Hepatocyte (in vitro differentiated cells): Measurements from ENCODE around the gene AKR1D1. TPM values are rescaled to one million over a fixed set of nuclear protein-coding genes. Genes with fewer than 3 reads are reported as not detected.
A peak's percentile ranks its signal among the peaks of the same experiment; 100 is the strongest.
"Not testable (repeated sequence)": the region's sequence is repeated elsewhere in the genome, so short reads cannot be mapped to it uniquely, and the experiment has no call there.

Experiments
- DNase-seq: peaks from one replicate; pipeline ENCODE4 v3.0.0-alpha.2; 2016; ENCODE audit warnings: low spot score
- H2AFZ ChIP-seq: fragments of 200-600 bp; sonication (generic); 2 replicates; pipeline ENCODE4 v1.6.0; 2016; ENCODE audit warnings: antibody characterized with exemption, mild to moderate bottlenecking
- H3K27ac ChIP-seq: fragments of 200-600 bp; sonication (generic); 2 replicates; pipeline ENCODE4 v1.5.1; 2016; ENCODE audit warnings: mild to moderate bottlenecking
- H3K27me3 ChIP-seq: fragments of 200-600 bp; sonication (generic); 2 replicates; pipeline ENCODE4 v1.6.1; 2016
- H3K36me3 ChIP-seq: fragments of 200-600 bp; sonication (generic); replicated peaks from 2 replicates; pipeline ENCODE4 v1.5.1; 2016; ENCODE audit warnings: low read depth; ENCODE audit not compliant: insufficient read depth
- H3K4me1 ChIP-seq: fragments of 200-600 bp; sonication (generic); 2 replicates; pipeline ENCODE4 v1.5.1; 2016; ENCODE audit warnings: mild to moderate bottlenecking, moderate library complexity; ENCODE audit not compliant: insufficient read depth
- H3K4me2 ChIP-seq: fragments of 200-600 bp; sonication (generic); 2 replicates; pipeline ENCODE4 v1.6.0; 2016
- H3K4me3 ChIP-seq: fragments of 200-600 bp; sonication (generic); 2 replicates; pipeline ENCODE4 v1.5.1; 2016; ENCODE audit warnings: mild to moderate bottlenecking
- H3K79me2 ChIP-seq: fragments of 200-600 bp; sonication (generic); 2 replicates; pipeline ENCODE4 v1.6.0; 2017; ENCODE audit warnings: mild to moderate bottlenecking
- H3K9me2 ChIP-seq: fragments of 200-600 bp; sonication (generic); replicated peaks from 2 replicates; pipeline ENCODE4 v1.6.0; 2017; ENCODE audit warnings: mild to moderate bottlenecking; ENCODE audit not compliant: insufficient read depth
- H3K9me3 ChIP-seq: fragments of 200-600 bp; sonication (generic); 2 replicates; pipeline ENCODE4 v1.5.1; 2016; ENCODE audit warnings: low read depth, mild to moderate bottlenecking
- H4K20me1 ChIP-seq: fragments of 200-600 bp; sonication (generic); 2 replicates; pipeline ENCODE4 v1.6.0; 2016; ENCODE audit warnings: mild to moderate bottlenecking; ENCODE audit not compliant: insufficient read depth, poor library complexity, severe bottlenecking
- EZH2 ChIP-seq: fragments of 200-600 bp; sonication (generic); IDR thresholded peaks from 2 replicates; pipeline ENCODE4 v1.6.1; 2016; ENCODE audit warnings: antibody characterized with exemption, mild to moderate bottlenecking, borderline replicate concordance
- EZH2phosphoT487 ChIP-seq: fragments of 200-600 bp; sonication (generic); IDR thresholded peaks from one replicate; pipeline ENCODE4 v1.6.1; 2018; ENCODE audit warnings: antibody characterized with exemption, mild to moderate bottlenecking, low read depth, moderate library complexity; ENCODE audit not compliant: unreplicated experiment, severe bottlenecking
- WGBS: methylation state at CpG from one replicate; pipeline ENCODE4 v1.1.6; 2016; ENCODE audit warnings: low lambda C conversion rate; ENCODE audit errors: missing lambda C conversion rate; 5-methylcytosine and 5-hydroxymethylcytosine counted together
- polyA plus RNA-seq: library from polyadenylated mRNA; unstranded; fragments of >200 nt; fragmentation: Nextera tagmentation; extraction: Ambion mirVana; gene quantifications from 2 replicates; pipeline ENCODE4 v1.2.1, GENCODE V29; 2016
- total RNA-seq: library from RNA; depleted of rRNA; stranded (reverse); fragments of >200 nt; gene quantifications from 2 replicates; pipeline ENCODE4 v1.2.3, GENCODE V29; 2014
- TF ChIP-seq, protein P1 (sequence below): fragments of 200-600 bp; sonication (generic); IDR thresholded peaks from 2 replicates; pipeline ENCODE4 v1.5.1; 2016; ENCODE audit warnings: antibody characterized with exemption, mild to moderate bottlenecking; ENCODE audit not compliant: poor library complexity

Gene AKR1D1
- total and polyA plus RNA-seq, 2 experiments from 2014 or later, result 8.1 to 25.4 TPM

DNA sequence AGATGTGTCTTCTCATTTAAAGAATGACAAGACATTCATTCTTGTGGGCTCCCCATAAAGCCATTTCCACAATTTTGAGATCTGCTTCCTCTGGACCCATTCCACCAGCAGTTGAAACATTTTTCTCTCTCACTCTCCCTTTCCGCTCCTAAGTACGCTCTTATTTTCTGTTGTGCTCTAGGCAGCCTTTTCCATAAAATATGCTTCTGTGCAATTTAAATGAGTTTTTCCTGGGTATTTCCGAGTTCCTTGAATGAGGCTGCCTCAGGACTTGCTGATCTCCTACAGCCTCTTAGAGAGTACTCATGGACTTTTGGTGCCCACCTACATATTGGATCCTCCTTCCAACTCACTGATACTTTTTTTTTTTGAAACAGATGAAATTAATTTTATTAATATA, 23.6 kb upstream of the AKR1D1 start:
- Histone ChIP-seq H3K9me2 (no peaks in the 10 kb centered on the region), H3K4me1 (no peaks in the 10 kb centered on the region), H3K27ac (no peak overlapping the region), H3K27me3 (no peaks in the 10 kb centered on the region), H3K4me3 (no peak overlapping the region), H2AFZ (no peak overlapping the region), H3K9me3 (no peaks in the 10 kb centered on the region), H3K79me2 (no peaks in the 10 kb centered on the region), H4K20me1 (no peaks in the 10 kb centered on the region), H3K4me2 (no peak overlapping the region), H3K36me3 (no peaks in the 10 kb centered on the region)
- 92% methylated on average over 3 of the region's 3 CpGs for WGBS
- no peak for TF ChIP-seq EZH2
- no peak for TF ChIP-seq EZH2phosphoT487
- TF ChIP-seq, protein P1, sequence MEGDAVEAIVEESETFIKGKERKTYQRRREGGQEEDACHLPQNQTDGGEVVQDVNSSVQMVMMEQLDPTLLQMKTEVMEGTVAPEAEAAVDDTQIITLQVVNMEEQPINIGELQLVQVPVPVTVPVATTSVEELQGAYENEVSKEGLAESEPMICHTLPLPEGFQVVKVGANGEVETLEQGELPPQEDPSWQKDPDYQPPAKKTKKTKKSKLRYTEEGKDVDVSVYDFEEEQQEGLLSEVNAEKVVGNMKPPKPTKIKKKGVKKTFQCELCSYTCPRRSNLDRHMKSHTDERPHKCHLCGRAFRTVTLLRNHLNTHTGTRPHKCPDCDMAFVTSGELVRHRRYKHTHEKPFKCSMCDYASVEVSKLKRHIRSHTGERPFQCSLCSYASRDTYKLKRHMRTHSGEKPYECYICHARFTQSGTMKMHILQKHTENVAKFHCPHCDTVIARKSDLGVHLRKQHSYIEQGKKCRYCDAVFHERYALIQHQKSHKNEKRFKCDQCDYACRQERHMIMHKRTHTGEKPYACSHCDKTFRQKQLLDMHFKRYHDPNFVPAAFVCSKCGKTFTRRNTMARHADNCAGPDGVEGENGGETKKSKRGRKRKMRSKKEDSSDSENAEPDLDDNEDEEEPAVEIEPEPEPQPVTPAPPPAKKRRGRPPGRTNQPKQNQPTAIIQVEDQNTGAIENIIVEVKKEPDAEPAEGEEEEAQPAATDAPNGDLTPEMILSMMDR, result no peak
- no peak for DNase-seq

DNA sequence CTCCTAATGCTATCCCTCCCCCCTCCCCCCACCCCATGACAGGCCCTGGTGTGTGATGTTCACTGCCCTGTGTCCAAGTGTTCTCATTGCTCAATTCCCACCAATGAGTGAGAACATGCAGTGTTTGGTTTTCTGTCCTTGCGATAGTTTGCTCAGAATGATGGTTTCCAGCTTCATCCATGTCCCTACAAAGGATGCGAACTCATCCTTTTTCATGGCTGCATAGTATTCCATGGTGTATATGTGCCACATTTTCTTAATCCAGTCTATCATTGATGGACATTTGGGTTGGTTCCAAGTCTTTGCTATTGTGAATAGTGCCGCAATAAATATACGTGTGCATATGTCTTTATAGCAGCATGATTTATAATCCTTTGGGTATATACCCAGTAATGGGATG, 20.6 kb upstream of the AKR1D1 start:
- H3K9me3 ChIP-seq, H4K20me1 ChIP-seq, H2AFZ ChIP-seq, H3K9me2 ChIP-seq, H3K36me3 ChIP-seq, H3K4me1 ChIP-seq, H3K4me2 ChIP-seq, H3K27me3 ChIP-seq, H3K27ac ChIP-seq, H3K4me3 ChIP-seq, H3K79me2 ChIP-seq, DNase-seq: not testable (repeated sequence)
- 97% methylated on average over 2 of the region's 4 CpGs for WGBS

DNA sequence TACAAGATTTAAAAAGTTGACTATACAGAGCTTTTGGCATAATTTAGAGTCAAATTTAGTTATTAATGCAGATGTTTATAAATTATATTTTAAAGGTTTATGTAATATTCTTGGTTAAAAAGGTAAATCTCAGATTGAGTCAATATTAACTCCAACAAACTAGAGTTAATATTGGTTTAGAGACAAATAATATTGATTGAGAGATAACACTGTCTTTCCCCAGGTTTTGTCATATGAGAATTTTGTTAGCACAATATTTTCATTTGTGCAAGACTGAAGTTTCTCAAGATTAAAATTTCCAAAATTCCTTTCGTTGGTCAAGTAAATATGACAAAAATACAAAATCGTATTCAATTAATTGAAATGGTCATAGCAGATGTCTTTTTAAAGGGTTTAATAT, 12.9 kb upstream of the AKR1D1 start:
- Histone ChIP-seq H3K4me3 (no peak overlapping the region), H3K27ac (no peak overlapping the region), H3K27me3 (no peaks in the 10 kb centered on the region), H3K36me3 (no peaks in the 10 kb centered on the region), H3K79me2 (no peaks in the 10 kb centered on the region), H2AFZ (no peak overlapping the region), H3K4me2 (no peak overlapping the region), H4K20me1 (no peaks in the 10 kb centered on the region), H3K9me2 (no peaks in the 10 kb centered on the region), H3K9me3 (no peaks in the 10 kb centered on the region), H3K4me1 (peaks cover 21% of the 10 kb centered on the region)
- DNase-seq, result no peak
- no peak for TF ChIP-seq EZH2phosphoT487
- 75% methylated on average over 2 of the region's 2 CpGs for WGBS

DNA sequence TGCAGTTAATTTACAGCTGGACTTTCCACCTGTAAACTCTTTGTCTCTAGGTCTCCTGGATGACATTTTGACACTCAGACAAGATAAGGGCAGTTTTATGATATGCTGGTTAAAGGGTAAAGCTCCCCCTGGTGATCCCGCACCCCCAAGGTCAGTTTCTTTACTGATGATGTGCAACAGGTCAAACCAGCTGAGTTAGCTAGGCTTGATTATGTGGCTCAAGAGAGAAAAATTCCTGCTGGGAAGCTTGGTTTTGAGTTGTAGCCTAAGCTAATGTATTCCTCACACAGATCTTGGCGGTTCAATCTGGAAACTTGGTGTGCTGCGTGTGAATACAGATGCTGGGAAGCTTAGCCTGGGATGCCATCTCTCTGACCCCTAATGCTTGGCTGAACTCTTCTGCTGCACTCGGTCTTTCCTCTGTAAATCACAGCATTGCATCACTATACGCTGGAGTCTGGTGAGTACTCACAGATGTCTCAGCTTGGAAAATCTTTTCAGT, 11.4 kb upstream of the AKR1D1 start:
- Histone ChIP-seq H3K27me3 (no peaks in the 10 kb centered on the region), H3K9me2 (no peaks in the 10 kb centered on the region), H3K27ac (peak overlapping the region; percentile 50), H3K4me2 (peak overlapping the region; percentile 2), H3K4me1 (peaks cover 21% of the 10 kb centered on the region), H3K9me3 (no peaks in the 10 kb centered on the region), H2AFZ (no peak overlapping the region), H3K36me3 (no peaks in the 10 kb centered on the region), H3K4me3 (no peak overlapping the region), H4K20me1 (no peaks in the 10 kb centered on the region), H3K79me2 (no peaks in the 10 kb centered on the region)
- 14% methylated on average over 5 of the region's 5 CpGs for WGBS
- TF ChIP-seq EZH2phosphoT487, result no peak
- TF ChIP-seq, protein P1, result no peak
- TF ChIP-seq EZH2, result no peak
- peak; percentile 70 for DNase-seq
